ENCODE data around the gene AGTRAP. TPM values are rescaled to one million over a fixed set of nuclear protein-coding genes. Genes with fewer than 3 reads are reported as not detected.

Gene AGTRAP
- total RNA-seq, 1 experiment from 2014 or later = 22.6 TPM

DNA sequence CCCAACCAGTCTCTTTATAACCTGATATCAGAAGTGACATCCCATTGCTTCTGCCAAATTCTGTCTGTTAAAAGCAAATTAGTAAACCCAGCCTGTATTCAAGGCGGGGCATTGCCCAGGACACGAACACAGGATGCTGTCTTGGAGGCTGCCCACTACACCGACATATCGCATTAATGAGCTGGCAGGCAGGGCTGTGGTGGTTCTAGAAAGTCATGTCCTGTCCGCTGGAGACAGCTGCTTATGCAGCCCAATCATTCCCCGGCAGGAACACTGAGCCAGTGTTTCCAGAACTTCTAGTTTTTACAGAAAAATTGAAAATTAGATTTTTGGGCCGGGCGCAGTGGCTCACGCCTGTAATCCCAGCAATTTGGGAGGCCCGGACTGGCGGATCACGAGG, 45.4 kb downstream of the AGTRAP start:
- Histone ChIP-seq H3K27me3 (replicated peaks) (no peaks in the 10 kb centered on the region), H3K27ac (no peak overlapping the region), H3K4me1 (replicated peaks) (peaks cover 9% of the 10 kb centered on the region), H3K36me3 (no peaks in the 10 kb centered on the region), H3K9me3 (replicated peaks) (0 out of 2 replicates have a peak, but pooled peaks cover 2% of the 10 kb centered on the region), H3K4me3 (no peak overlapping the region)
- no peak for DNase-seq (ENCODE audit: low read depth in 1 of 2, low spot score in 2 of 2)

DNA sequence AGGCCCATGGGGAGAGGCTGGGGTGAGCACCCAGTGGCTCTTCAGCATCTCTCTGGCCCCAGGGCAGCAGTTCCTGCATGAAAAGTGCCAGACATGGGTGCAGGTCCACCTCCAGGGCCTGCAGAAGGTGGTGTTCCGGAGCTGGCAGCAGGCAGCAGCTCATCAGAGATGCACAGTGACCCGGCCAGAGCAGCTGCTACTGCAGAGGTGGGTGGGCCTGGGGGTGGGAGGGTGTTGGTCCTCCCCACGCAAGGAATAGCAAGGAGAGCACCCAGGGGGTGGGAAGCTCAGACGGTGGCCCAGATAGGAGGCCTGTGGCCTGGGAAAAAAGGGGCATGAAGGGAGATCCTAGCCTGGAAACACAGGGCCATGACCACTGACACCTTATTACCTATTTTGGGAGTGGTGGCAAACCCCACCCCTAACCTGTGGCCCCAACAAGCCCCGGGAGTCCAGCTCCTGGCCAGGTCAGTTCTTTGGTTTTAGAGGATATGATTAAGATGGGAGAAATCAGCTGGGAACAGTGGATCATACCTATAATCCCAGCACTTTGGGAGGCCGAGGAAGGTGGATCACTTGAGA, 46.3 kb downstream of the AGTRAP start:
- Histone ChIP-seq H3K4me3 (no peak overlapping the region), H3K27me3 (replicated peaks) (no peaks in the 10 kb centered on the region), H3K9me3 (replicated peaks) (0 out of 2 replicates have a peak, but pooled peaks cover 2% of the 10 kb centered on the region), H3K36me3 (no peaks in the 10 kb centered on the region), H3K27ac (no peak overlapping the region), H3K4me1 (replicated peaks) (peaks cover 11% of the 10 kb centered on the region)
- no peak for DNase-seq (ENCODE audit: low read depth in 1 of 2, low spot score in 2 of 2)

DNA sequence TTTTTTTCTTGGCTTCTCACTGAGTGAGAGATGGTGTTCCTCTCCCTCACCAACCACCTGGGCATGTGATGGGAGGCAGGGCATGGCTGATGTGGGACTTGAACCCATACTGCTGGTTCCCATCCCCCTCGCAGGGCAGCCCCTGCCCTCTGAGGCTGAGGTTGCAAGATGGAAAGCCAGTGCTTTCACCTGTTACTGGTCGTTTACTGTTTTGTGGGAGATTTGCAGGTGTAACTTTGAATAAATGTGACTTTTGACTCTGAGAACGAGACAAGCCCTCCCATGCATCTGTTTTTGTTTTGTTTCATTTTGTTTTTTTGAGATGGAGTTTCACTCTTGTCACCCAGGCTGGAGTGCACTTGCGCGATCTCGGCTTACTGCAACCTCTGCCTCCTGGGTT, 47.6 kb downstream of the AGTRAP start:
- Histone ChIP-seq H3K27me3 (replicated peaks) (no peaks in the 10 kb centered on the region), H3K9me3 (replicated peaks) (0 out of 2 replicates have a peak, but pooled peaks cover 2% of the 10 kb centered on the region), H3K4me3 (no peak overlapping the region), H3K4me1 (replicated peaks) (peaks cover 19% of the 10 kb centered on the region), H3K27ac (no peak overlapping the region), H3K36me3 (no peaks in the 10 kb centered on the region)
- no peak for DNase-seq (ENCODE audit: low read depth in 1 of 2, low spot score in 2 of 2)

DNA sequence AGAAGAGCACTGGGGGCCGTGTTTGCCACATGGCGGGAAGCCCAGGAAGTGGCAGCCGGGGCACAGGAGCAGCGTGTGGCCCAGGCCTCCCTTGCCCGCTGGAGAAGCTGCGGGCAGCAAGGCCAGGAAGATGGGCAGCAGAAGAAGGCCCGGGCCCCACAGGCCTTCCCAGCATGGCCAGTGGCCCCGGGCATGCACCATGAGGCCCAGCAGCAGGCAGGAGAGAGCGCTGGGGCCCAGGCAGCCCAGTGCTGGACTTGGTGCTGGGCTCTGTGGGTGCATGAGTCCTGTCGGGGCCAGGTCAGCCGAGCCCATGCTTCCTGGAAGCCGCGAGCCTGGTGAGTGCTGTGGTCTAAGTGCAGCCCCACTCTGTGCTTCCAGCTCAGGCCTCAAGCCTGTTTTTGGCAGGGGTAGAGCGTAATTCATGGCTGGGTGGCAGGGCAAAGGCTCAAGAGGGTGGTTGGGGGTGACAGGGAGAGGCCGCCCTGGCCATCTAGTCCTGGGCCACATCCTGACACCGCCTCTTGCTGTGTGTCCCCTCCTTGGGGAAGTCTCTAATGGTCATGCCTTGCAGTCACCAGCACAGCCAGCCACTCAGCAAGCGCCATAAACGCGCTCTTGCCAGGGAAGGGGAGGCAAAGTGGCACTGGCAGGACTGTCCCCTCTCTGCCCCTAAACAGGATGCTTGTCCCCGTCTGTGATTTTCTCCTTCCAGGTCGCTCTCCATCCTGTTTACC, 48.5 kb downstream of the AGTRAP start:
- H3K9me3 ChIP-seq (replicated peaks) = 0 out of 2 replicates have a peak, but pooled peaks cover 2% of the 10 kb centered on the region
- H3K27ac ChIP-seq = no peak overlapping the region
- H3K36me3 ChIP-seq = no peaks in the 10 kb centered on the region
- H3K4me3 ChIP-seq = no peak overlapping the region
- DNase-seq (ENCODE audit: low read depth in 1 of 2, low spot score in 2 of 2) = no peak
- H3K27me3 ChIP-seq (replicated peaks) = no peaks in the 10 kb centered on the region
- peaks cover 19% of the 10 kb centered on the region for H3K4me1 ChIP-seq (replicated peaks)

DNA sequence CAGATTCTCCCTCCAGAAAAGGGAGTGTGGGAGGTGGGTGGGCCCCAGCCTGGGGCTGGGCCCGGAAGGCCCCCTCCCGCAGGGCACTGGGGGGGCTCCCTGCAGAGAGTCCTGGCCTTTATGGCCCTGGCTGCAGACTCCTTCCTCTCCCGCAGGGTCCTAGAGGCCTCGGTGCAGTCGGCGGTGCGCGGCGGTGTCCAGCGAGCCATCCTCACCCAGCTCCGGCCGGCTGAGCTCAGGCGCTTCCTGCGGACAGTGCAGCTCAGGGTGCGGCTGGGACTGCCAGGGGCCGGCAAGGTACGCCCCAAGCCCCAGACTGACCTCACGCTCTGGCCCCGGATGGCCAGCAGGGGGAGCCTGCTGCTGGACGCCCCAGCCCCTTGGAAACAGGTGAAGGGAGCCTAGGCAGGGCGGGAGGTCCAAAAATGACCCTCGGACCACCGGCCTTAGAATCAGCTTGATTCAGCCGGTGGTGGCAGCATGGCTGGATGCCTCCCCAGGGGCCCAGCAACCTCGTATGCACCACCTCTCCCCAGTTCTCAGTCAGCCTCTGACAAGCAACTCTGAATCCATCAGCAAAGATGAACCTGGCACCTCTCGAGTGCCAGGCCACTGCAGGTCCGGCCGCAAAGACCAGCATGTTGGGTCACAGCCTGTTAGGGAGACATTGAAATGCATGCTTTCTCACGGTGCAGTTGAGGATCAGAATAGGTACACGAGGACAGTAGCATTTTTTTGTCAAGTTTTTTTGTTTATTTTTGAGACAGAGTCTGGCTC, 49.2 kb downstream of the AGTRAP start:
- Histone ChIP-seq H3K27me3 (replicated peaks) (no peaks in the 10 kb centered on the region), H3K36me3 (no peaks in the 10 kb centered on the region), H3K9me3 (replicated peaks) (0 out of 2 replicates have a peak, but pooled peaks cover 2% of the 10 kb centered on the region), H3K4me1 (replicated peaks) (peaks cover 20% of the 10 kb centered on the region), H3K4me3 (no peak overlapping the region), H3K27ac (no peak overlapping the region)
- DNase-seq (ENCODE audit: low read depth in 1 of 2, low spot score in 2 of 2) = peak; percentile 51 to 62

DNA sequence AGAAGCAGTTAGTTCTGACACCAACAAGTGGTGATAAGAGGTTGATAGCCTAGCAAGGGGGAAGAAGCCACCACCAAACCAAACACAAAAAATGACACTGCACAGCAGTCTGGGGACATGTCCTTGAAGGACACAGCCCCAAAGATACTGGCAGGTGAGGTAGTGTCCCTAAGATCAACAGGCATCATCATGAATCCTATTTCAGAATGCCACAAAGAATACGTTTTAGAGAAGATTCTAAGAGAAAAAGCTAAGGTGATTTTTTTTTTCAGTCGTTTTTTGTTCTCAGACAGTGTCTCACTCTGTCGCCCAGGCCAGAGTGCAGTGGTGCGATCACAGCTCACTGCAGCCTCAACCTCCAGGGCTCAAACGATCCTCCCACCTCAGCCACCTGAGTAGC, 50.2 kb downstream of the AGTRAP start:
- Histone ChIP-seq H3K9me3 (replicated peaks) (0 out of 2 replicates have a peak, but pooled peaks cover 2% of the 10 kb centered on the region), H3K27me3 (replicated peaks) (no peaks in the 10 kb centered on the region), H3K36me3 (no peaks in the 10 kb centered on the region), H3K4me1 (replicated peaks) (peaks cover 30% of the 10 kb centered on the region), H3K27ac (no peak overlapping the region), H3K4me3 (no peak overlapping the region)
- DNase-seq (ENCODE audit: low read depth in 1 of 2, low spot score in 2 of 2) = no peak

DNA sequence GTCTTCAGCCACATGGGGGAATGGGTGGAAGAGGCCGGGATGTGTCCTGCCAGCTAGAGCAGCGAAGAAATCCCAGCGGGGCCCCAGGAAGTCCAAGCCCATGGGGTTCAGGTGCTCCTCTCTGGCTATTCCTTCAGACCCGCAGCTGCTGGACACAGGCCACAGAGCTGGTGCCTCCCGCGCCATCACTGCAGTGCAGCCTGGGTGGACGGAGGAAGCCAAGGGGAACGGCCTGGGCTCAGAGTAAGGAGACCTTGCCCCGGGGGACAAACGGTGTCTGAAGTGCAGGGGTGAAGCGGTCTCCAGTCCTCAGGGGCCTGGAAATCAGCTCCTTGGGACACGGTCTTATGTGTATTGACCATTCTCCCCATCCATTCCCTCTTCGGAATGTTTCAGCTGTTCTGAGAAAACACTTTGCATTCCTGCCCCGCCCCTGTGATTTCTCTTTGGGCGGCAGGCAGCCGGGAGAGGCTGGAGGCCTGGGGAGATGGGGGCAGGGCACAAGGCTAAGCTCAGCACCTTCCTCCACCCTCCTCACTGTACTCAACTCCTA, 51.4 kb downstream of the AGTRAP start:
- no peak overlapping the region for H3K27ac ChIP-seq
- H3K27me3 ChIP-seq (replicated peaks) = no peaks in the 10 kb centered on the region
- no peak overlapping the region for H3K4me3 ChIP-seq
- 0 out of 2 replicates have a peak, but pooled peaks cover 2% of the 10 kb centered on the region for H3K9me3 ChIP-seq (replicated peaks)
- peak in 1 of 2 experiments; percentile 25 for DNase-seq (ENCODE audit: low read depth in 1 of 2, low spot score in 2 of 2)
- no peaks in the 10 kb centered on the region for H3K36me3 ChIP-seq
- peaks cover 33% of the 10 kb centered on the region for H3K4me1 ChIP-seq (replicated peaks)

DNA sequence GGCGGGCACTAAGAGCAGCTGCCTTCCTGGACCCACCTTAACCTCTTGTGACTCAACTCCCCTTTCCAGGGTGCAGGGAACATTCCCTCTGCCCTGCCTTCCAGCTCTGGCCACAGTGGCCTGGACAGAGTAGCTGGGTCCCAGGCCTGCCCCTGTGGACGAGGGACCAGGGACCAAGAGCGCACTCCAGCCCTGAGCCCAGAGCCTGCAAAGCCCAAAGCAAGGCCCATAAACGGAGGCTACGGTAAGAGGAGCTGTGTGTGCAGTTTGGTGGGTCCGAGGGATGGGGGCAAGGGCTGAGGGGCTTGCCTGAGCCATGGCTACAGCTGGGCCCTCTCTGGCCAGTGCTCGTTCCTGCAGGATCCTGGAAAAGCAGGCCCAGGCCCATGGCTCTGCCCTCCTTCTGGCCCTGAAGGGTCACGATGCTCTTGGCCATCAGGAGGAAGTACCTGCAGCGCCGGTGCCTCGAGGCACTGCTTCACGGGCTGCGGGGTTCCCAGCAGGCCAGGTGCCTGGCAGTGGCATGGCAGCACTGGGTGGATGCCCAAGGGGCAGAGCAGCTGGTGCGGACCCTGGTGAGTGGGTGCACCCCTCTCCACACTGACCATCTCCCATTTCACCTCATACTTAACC, 52.0 kb downstream of the AGTRAP start:
- H3K36me3 ChIP-seq = no peaks in the 10 kb centered on the region
- H3K4me3 ChIP-seq = no peak overlapping the region
- no peaks in the 10 kb centered on the region for H3K27me3 ChIP-seq (replicated peaks)
- no peak for DNase-seq (ENCODE audit: low read depth in 1 of 2, low spot score in 2 of 2)
- H3K4me1 ChIP-seq (replicated peaks) = peaks cover 33% of the 10 kb centered on the region
- 0 out of 2 replicates have a peak, but pooled peaks cover 2% of the 10 kb centered on the region for H3K9me3 ChIP-seq (replicated peaks)
- no peak overlapping the region for H3K27ac ChIP-seq

DNA sequence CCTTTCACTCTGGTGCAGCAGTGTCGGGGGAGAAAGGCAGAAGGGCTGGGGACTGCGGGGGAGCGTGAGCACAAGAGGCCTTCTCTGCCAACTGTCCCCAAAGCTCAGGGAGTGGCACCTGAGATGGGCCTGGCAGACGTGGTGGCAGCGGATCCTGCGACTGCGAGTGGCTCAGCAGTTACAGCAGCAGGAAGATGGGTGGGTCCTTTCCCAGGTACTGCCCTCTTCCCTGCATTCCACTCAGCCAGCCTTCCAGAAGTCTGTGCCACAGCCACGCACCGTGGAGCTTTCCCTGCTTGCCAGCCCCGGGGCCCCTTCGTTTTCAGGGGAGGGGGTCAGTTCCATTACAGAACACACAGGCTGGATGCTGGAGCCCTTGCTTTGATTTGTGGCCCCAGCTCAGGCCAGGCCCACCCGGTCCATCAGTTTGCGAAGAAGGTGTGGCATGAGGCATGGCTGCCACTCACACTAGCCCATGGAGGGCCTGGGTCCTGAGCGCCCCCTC, 52.7 kb downstream of the AGTRAP start:
- Histone ChIP-seq H3K4me1 (replicated peaks) (peaks cover 33% of the 10 kb centered on the region), H3K4me3 (no peak overlapping the region), H3K27ac (no peak overlapping the region)

DNA sequence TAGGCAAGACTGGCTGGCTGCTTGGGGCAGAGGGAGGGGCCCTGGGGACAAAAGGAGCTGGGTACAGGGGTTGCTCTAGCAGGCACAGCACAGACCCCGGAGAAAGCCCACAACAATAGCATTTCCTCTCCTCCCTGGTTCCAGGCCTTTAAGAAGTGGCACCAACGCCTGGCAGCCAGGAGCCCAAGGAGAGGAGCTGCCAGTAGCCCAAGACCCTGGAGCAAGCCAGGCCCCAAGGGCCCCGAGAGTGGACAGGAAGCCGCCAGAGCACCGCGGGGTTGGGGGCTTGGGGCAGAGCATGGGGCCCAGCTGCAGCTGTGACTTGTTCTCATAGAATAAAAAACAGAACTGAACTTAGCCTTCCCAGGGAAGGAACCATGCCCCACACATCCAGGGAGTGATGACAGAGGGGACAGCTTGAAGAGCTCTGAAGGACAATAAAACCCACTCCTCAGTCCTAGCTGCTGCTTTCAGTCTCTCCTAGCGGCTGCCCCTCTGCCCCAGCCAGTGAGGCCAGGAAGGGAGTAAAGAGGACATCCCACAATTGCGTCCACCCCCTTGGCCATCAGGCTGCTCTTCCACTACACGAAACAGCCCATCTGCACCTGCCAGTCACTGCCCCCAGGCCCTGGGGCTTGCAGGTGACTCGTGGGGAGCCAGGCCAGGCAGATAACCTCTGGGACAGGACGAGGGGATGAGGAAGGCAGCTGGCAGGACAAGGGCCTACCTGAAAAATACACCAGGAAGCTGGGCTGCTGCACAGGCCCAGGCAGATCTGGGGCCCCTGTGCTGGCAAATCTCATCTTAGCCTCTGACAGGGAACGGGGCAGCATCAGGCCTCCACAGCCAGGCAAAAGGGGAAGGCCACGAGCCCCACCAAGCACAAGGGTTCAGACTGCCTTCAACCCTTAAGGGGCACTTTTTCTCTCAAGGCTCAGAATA, 53.5 kb downstream of the AGTRAP start:
- Histone ChIP-seq H3K36me3 (no peaks in the 10 kb centered on the region), H3K4me1 (replicated peaks) (peaks cover 33% of the 10 kb centered on the region), H3K4me3 (no peak overlapping the region), H3K27ac (no peak overlapping the region), H3K9me3 (replicated peaks) (0 out of 2 replicates have a peak, but pooled peaks cover 2% of the 10 kb centered on the region), H3K27me3 (replicated peaks) (no peaks in the 10 kb centered on the region)
- DNase-seq (ENCODE audit: low read depth in 1 of 2, low spot score in 2 of 2) = no peak

More for the DNA sequence above, 52.7 kb downstream of the AGTRAP start:
- no peaks in the 10 kb centered on the region for H3K36me3 ChIP-seq
- H3K9me3 ChIP-seq (replicated peaks) = 0 out of 2 replicates have a peak, but pooled peaks cover 2% of the 10 kb centered on the region
- DNase-seq (ENCODE audit: low read depth in 1 of 2, low spot score in 2 of 2) = no peak
- H3K27me3 ChIP-seq (replicated peaks) = no peaks in the 10 kb centered on the region

DNA sequence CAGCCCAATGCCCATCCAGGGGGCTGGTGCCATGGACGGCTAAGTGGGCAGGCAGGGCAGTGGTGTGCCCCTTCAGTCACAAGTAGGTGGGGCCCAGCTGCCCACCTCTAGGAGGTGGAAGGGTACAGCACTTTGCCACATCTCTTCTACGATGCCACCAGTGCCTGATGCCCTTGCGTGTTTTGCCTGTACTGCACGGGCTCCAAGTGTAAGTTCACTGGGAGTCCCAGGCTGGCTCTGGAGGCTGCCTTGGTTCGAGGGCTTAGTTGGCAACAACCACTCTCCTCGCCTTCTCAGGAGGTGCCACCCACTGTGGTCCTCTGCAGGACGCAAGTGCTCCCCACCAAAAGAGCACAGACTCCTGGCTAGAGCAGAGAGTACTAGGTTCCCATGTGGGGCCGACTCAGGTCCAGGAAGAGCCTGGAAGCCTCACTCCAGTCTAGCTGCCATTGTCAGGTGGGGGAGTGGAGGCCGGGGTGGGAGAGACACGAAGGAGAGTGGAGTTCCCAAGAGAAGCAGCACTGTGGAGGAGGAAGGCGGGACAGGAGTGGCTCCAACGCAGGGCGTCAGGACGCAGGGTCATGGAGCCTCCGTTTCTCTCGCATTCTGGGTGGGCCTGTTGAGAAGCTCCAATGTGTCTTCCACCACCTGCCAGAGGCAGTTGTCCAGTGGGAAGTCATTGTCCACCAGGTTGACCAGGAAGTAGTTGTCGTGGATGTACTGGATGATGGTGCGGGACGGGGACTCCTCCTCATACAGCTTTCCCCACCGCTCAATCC, 54.4 kb downstream of the AGTRAP start:
- Histone ChIP-seq H3K4me3 (no peak overlapping the region), H3K27ac (peak overlapping the region; percentile 59), H3K36me3 (no peaks in the 10 kb centered on the region), H3K4me1 (replicated peaks) (peaks cover 26% of the 10 kb centered on the region), H3K9me3 (replicated peaks) (0 out of 2 replicates have a peak, but pooled peaks cover 2% of the 10 kb centered on the region), H3K27me3 (replicated peaks) (no peaks in the 10 kb centered on the region)
- DNase-seq (ENCODE audit: low read depth in 1 of 2, low spot score in 2 of 2) = no peak

Data from SJSA1 (cell line).